ENCODE results near the gene RND2.
"Not testable (repeated sequence)": the region's sequence is repeated elsewhere in the genome, so short reads cannot be mapped to it uniquely, and the experiment has no call there.

RND2 gene

GRCh38 chr17:43024407-43025289 is at the start of gene RND2:
TSS of gene RND2 (plus strand) at chr17:43025231. CDS start at chr17:43025348, 117 bp downstream.
- DNase-seq = peak; percentile 81

GRCh38 chr17:42975265-42975664 is 49.8 kb upstream of the RND2 start:
- no peak for DNase-seq

- DNase-seq = not testable (repeated sequence)
Measured at GRCh38 chr17:42975701-42976100, 49.3 kb upstream of the RND2 start.

- peak; percentile 25 for DNase-seq
Measured at GRCh38 chr17:42979511-42980273, 45.3 kb upstream of the RND2 start, which contains the start of gene PTGES3L. TSS of gene PTGES3L (minus strand) at chr17:42980080. CDS start at chr17:42980053, 27 bp downstream.

GRCh38 chr17:42980274-42980765 is 44.7 kb upstream of the RND2 start, which contains the start of gene RUNDC1:
TSS of gene RUNDC1 (plus strand) at chr17:42980565. CDS start at chr17:42980577, 12 bp downstream.
- DNase-seq = peak; percentile 93

GRCh38 chr17:42980766-42981397 is 44.1 kb upstream of the RND2 start:
- DNase-seq = peak; percentile 71

- DNase-seq = no peak
Measured at GRCh38 chr17:42982266-42982665, 42.8 kb upstream of the RND2 start.

GRCh38 chr17:42985225-42985624 is 39.8 kb upstream of the RND2 start:
- no peak for DNase-seq

GRCh38 chr17:42989141-42989540 is 35.9 kb upstream of the RND2 start:
- DNase-seq = no peak

GRCh38 chr17:42989726-42990652 is 35.0 kb upstream of the RND2 start:
- DNase-seq = no peak

- no peak for DNase-seq
Measured at GRCh38 chr17:42991471-42991870, 33.6 kb upstream of the RND2 start.

GRCh38 chr17:42992872-42993271 is 32.2 kb upstream of the RND2 start:
- no peak for DNase-seq

GRCh38 chr17:42993913-42994312 is 31.1 kb upstream of the RND2 start:
- DNase-seq = not testable (repeated sequence)

- DNase-seq = no peak
Measured at GRCh38 chr17:42997390-42997983, 27.5 kb upstream of the RND2 start.

GRCh38 chr17:42997984-42998938 is 26.8 kb upstream of the RND2 start, which contains the start of gene RPL27:
TSS of gene RPL27 (plus strand) at chr17:42998419. CDS start at chr17:42998751, 332 bp downstream.
- DNase-seq = peak; percentile 99

- DNase-seq = no peak
Measured at GRCh38 chr17:42999003-42999525, 26.0 kb upstream of the RND2 start.

- not testable (repeated sequence) for DNase-seq
Measured at GRCh38 chr17:43000894-43001293, 24.1 kb upstream of the RND2 start.

GRCh38 chr17:43003542-43004172 is 21.4 kb upstream of the RND2 start:
- DNase-seq = no peak
